Upper lobe of left lung (tissue), 6 donors: Measurements from ENCODE around the gene LENEP. TPM values are rescaled to one million over a fixed set of nuclear protein-coding genes. Genes with fewer than 3 reads are reported as not detected.

Source experiments
- ATAC-seq, 2 donors: fragments of 200-7000 bp; cut with Tn5 transposase; one replicate each; pipeline ENCODE4 v1.9.1; 2022; ENCODE audit warnings: mild to moderate bottlenecking in 2 of 2, moderate library complexity in 2 of 2; ENCODE audit not compliant: low FRiP score in 2 of 2
- DNase-seq, 2 donors: peaks; one replicate each; pipeline ENCODE4 v3.0.0-alpha.2; 2019 to 2020
- H3K27ac ChIP-seq, 4 donors: fragments of 200-600 bp; sonication (generic); one replicate each; pipeline ENCODE4 v1.5.1; 2016 to 2019
- H3K27me3 ChIP-seq, 4 donors: fragments of 200-600 bp; sonication (generic); one replicate each; pipeline ENCODE4 v1.5.1; 2017 to 2019
- H3K36me3 ChIP-seq, 4 donors: fragments of 200-600 bp; sonication (generic); one replicate each; pipeline ENCODE4 v1.5.1; 2016 to 2019
- H3K4me1 ChIP-seq, 4 donors: fragments of 200-600 bp; sonication (generic); one replicate each; pipeline ENCODE4 v1.5.1; 2018 to 2019
- H3K4me3 ChIP-seq, 4 donors: fragments of 200-600 bp; sonication (generic); one replicate each; pipeline ENCODE4 v1.5.1; 2017 to 2019; ENCODE audit warnings: mild to moderate bottlenecking in 2 of 4, moderate library complexity in 1 of 4
- H3K9me3 ChIP-seq, 4 donors: fragments of 200-600 bp; sonication (generic); one replicate each; pipeline ENCODE4 v1.5.1; 2018 to 2019
- EP300 ChIP-seq, 4 donors: sonication (generic); formaldehyde crosslinking; IDR thresholded peaks; one replicate each; pipeline ENCODE4 v1.5.1; 2017; ENCODE audit warnings: antibody characterized with exemption in 4 of 4, control low read depth in 2 of 4
- POLR2A ChIP-seq, 4 donors: fragments of 450-650 bp; IDR thresholded peaks; one replicate each; pipeline ENCODE4 v1.5.1; 2016 to 2017; ENCODE audit warnings: antibody characterized with exemption in 4 of 4, mild to moderate bottlenecking in 2 of 4
- POLR2AphosphoS5 ChIP-seq, 2 donors: sonication (generic); formaldehyde crosslinking; IDR thresholded peaks; one replicate each; pipeline ENCODE4 v1.5.1; 2017; ENCODE audit warnings: antibody characterized with exemption in 2 of 2
- WGBS, 2 donors: methylation state at CpG; one replicate each; pipeline ENCODE4 v1.1.5; 2017 to 2018; 5-methylcytosine and 5-hydroxymethylcytosine counted together
- total RNA-seq, 6 donors: library from RNA; depleted of rRNA in 4 of 6; stranded (reverse); fragments of >200 nt in 4 of 6; gene quantifications; one replicate each; pipeline versions ENCODE4 v1.1.0 to v1.2.1, GENCODE V29; 2016 to 2021
- TF ChIP-seq, protein P1 (sequence below), 6 experiments: fragments of 450-650 bp in 4 of 6; fragments of 200-600 bp in 2 of 6; sonication (generic) in 2 of 6; IDR thresholded peaks; one replicate each; pipeline ENCODE4 v1.5.1; 2016 to 2019; ENCODE audit warnings: antibody characterized with exemption in 6 of 6
- donor health status: DM: no; HTN: no; CAD: no; lungs with moderate emphysema.
- donor health status: DM: no; HTN: yes; CAD: no; lungs with severe emphysema.

Gene LENEP
- total RNA-seq, 6 donors from 2014 or later, result 0.57 to 1.0 TPM; not detected in 4

DNA sequence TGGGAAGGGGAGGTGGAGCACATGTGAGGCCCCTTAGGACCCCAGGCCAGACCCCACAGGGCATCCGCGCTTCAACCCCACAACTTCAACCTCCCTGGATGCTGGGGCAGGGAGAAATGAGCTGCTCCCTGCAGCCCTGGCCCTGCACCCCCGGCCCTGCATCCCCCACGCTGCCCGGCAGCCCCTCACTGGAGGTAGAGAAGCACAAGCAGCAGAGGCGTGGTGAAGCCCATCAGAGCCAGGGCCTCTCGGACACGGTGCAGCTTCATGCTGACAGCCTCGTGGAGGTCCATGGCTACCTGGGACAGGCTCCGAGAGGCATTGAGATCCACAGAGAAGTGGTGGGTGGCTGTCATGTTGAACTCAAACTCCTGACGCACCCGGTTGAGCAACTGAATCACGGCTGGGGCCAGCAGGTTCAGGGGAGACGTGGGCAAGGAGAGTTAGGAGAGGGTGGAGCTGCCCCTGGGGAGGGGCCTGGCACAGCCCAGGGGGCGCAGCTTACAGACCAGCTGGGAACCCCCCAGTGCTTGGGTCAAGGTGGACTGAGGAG is 36.9 kb downstream of the LENEP start:
- no peak for TF ChIP-seq POLR2A (IDR thresholded peaks at IDR 0.05)
- TF ChIP-seq, protein P1, sequence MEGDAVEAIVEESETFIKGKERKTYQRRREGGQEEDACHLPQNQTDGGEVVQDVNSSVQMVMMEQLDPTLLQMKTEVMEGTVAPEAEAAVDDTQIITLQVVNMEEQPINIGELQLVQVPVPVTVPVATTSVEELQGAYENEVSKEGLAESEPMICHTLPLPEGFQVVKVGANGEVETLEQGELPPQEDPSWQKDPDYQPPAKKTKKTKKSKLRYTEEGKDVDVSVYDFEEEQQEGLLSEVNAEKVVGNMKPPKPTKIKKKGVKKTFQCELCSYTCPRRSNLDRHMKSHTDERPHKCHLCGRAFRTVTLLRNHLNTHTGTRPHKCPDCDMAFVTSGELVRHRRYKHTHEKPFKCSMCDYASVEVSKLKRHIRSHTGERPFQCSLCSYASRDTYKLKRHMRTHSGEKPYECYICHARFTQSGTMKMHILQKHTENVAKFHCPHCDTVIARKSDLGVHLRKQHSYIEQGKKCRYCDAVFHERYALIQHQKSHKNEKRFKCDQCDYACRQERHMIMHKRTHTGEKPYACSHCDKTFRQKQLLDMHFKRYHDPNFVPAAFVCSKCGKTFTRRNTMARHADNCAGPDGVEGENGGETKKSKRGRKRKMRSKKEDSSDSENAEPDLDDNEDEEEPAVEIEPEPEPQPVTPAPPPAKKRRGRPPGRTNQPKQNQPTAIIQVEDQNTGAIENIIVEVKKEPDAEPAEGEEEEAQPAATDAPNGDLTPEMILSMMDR (IDR thresholded peaks at IDR 0.05), result no peak
- no peak overlapping the region for H3K4me3 ChIP-seq
- no peaks in the 10 kb centered on the region for H3K4me1 ChIP-seq
- peak in 1 of 2 donors; percentile 7 for ATAC-seq
- no peaks in the 10 kb centered on the region for H3K9me3 ChIP-seq
- no peak overlapping the region for H3K27ac ChIP-seq
- no peak for DNase-seq
- 83 to 97% methylated on average over 5 to 15 of the region's 15 CpGs for WGBS, 2 donors
- H3K36me3 ChIP-seq, result no peaks in the 10 kb centered on the region
- no peaks in the 10 kb centered on the region for H3K27me3 ChIP-seq

DNA sequence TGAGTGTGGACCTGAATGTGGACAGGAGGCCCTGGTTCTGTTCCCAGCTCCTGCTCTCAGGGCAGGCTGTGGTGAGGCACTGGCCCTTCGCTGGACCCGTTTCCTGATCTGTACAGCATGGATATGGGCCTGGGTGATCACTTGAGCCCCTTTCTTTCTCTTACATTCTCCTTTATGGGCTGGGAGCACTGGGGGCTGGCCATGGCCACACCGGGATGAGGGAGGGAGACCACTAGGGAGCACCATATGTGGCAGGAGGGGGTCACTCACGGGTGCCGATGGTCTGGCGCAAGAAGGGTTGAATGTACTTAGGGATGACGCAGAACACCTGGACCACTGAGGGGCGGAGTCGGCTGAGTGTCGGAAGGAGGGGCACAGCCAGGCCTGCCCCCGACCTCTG is 37.5 kb downstream of the LENEP start:
- TF ChIP-seq POLR2A (IDR thresholded peaks at IDR 0.05) (no peak), POLR2AphosphoS5 (IDR thresholded peaks at IDR 0.05) (no peak)
- Histone ChIP-seq H3K4me3 (no peak overlapping the region), H3K36me3 (no peaks in the 10 kb centered on the region), H3K9me3 (no peaks in the 10 kb centered on the region), H3K27me3 (no peaks in the 10 kb centered on the region), H3K27ac (no peak overlapping the region), H3K4me1 (no peaks in the 10 kb centered on the region)
- 83 to 86% methylated on average over 11 of the region's 11 CpGs for WGBS, 2 donors
- no peak for ATAC-seq
- no peak for DNase-seq

DNA sequence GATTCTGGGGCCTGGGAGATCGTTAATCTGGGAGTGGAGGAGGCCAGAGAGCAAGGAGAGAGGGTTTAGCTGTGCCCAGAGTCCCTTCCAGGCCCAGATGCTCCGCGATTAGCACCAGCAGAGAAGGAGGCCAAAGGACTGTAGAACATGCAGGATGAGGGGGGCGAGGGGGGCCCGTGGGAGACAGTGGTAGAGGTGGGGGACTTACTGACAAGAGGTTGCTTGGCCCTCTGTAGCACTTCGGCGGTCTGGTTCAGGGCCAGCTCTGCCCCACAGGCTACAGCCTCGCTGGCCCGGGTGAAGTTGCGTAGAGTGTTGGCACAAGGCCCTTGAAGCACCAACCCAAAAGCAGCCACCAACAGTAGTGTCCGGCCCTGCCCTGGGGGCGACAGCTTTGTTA is 39.5 kb downstream of the LENEP start:
- H3K27ac ChIP-seq, result no peak overlapping the region
- no peaks in the 10 kb centered on the region for H3K4me1 ChIP-seq
- no peaks in the 10 kb centered on the region for H3K36me3 ChIP-seq
- no peak overlapping the region for H3K4me3 ChIP-seq
- ATAC-seq, result no peak
- no peak for DNase-seq
- H3K27me3 ChIP-seq, result no peaks in the 10 kb centered on the region
- 87 to 88% methylated on average over 11 of the region's 12 CpGs for WGBS, 2 donors
- TF ChIP-seq, protein P1 (IDR thresholded peaks at IDR 0.05), result no peak
- no peak for TF ChIP-seq POLR2A (IDR thresholded peaks at IDR 0.05)
- TF ChIP-seq POLR2AphosphoS5 (IDR thresholded peaks at IDR 0.05), result no peak
- no peak for TF ChIP-seq EP300 (IDR thresholded peaks at IDR 0.05)
- H3K9me3 ChIP-seq, result no peaks in the 10 kb centered on the region

DNA sequence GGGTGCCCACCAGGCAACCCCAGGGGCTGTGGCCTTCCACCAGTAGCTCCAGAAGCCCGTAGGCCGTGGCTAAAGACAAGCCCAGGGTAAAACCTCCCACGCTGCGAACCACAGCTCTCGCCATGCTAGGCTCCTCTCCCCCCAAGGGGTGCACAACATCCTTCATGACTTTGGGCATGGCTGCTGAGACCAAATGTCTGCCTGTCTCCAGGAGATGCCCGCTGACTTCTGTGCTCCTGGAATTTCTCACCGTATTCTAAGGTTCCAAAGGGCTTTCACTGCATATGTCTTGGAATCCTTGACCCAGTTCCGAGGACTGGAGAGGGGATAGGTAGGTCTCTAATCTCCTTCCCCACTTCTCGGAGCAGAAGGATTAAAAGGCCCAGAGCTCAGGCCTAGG is 40.1 kb downstream of the LENEP start, which contains the start of the genes DCST1 and DCST2:
Gene DCST1 (plus strand): TSS at position 301 of the 400 bp plus-strand sequence. CDS start 213 bp downstream, outside the sequence.
Gene DCST2 (minus strand): TSS at position 258 of the 400 bp plus-strand sequence. CDS start 80 bp downstream, at position 178.
- Histone ChIP-seq H3K27ac (no peak within 1 kb of the TSS), H3K4me3 (no peak within 1 kb of the TSS), H3K4me1 (peaks cover 0 to 4% (median 2%) of the 10 kb centered on the region in 4 donors), H3K9me3 (no peaks in the 10 kb centered on the region), H3K27me3 (no peaks in the 10 kb centered on the region), H3K36me3 (no peaks in the 10 kb centered on the region)
- no peak for TF ChIP-seq EP300 (IDR thresholded peaks at IDR 0.05)
- TF ChIP-seq, protein P1 (IDR thresholded peaks at IDR 0.05), result no peak
- TF ChIP-seq POLR2A (IDR thresholded peaks at IDR 0.05), result no peak
- no peak for TF ChIP-seq POLR2AphosphoS5 (IDR thresholded peaks at IDR 0.05)
- DNase-seq, result no peak
- no peak for ATAC-seq
- 95 to 98% methylated on average over 7 to 9 of the region's 9 CpGs for WGBS, 2 donors

DNA sequence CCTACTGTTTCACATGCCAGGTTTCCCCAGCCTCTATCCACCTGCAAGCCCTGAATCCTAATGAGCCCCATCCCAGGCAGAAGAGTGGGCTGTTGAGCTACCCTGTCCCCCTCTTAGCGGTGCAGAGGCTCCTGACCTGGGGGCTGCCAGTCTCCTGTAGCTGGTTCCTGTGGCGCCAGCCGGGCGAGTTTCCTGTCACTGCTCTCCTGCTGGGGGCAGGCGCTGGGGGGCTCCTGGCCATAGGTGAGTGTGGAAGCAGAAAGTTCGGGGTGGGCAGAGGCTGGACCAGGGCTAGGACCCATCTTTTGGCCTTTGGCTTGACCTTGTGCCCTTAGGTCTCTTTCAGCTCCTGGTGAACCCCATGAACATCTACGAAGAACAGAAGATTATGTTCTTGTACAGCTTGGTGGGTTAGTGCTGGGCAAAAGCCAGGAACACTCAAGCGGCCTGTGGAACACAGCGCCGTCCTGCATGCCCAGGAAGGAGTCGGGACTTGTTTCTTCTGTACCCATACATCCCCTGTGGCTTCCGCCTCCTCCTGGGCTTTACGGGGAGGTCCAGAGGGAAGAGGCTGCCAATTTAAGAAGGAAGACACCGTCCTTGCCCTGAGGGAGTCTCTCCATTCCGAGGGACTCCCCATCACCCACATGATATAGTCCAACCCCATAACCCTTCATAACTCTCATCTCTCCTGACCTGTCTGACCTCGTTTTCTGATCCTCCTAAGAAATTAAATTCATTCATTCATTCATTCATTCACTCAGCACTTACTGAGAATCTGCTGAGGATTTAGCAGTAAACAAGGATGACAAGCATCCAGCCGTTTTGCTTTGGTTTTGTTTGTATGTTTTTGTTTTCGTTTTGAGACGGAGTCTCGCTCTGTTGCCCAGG is 41.2 kb downstream of the LENEP start:
- no peak overlapping the region for H3K4me3 ChIP-seq
- peaks cover 5 to 13% (median 9%) of the 10 kb centered on the region in 4 donors for H3K4me1 ChIP-seq
- DNase-seq (no peak), ATAC-seq (no peak)
- no peak for TF ChIP-seq EP300 (IDR thresholded peaks at IDR 0.05)
- TF ChIP-seq POLR2AphosphoS5 (IDR thresholded peaks at IDR 0.05), result no peak
- TF ChIP-seq, protein P1 (IDR thresholded peaks at IDR 0.05), result no peak
- TF ChIP-seq POLR2A (IDR thresholded peaks at IDR 0.05), result no peak
- 82 to 90% methylated on average over 17 to 20 of the region's 20 CpGs for WGBS, 2 donors
- no peak overlapping the region for H3K27ac ChIP-seq
- no peaks in the 10 kb centered on the region for H3K27me3 ChIP-seq
- no peaks in the 10 kb centered on the region for H3K9me3 ChIP-seq
- H3K36me3 ChIP-seq, result no peaks in the 10 kb centered on the region
